SK-N-SH (cell line): ENCODE data around the gene HSDL1.

ENCODE experiments used
- ELF1 ChIP-seq: IDR thresholded peaks from 2 replicates; pipeline ENCODE4 v1.4.0; 2012
- EZH2phosphoT487 ChIP-seq: fragments of 200-600 bp; sonication (generic); IDR thresholded peaks from 2 replicates; pipeline ENCODE4 v1.6.1; 2017; ENCODE audit warnings: low read depth, mixed run types, mild to moderate bottlenecking, antibody characterized with exemption, moderate library complexity, borderline replicate concordance
- MEF2A ChIP-seq: IDR thresholded peaks from 2 replicates; pipeline ENCODE4 v1.4.0; 2012; ENCODE audit warnings: low read depth, borderline replicate concordance
- NFIC ChIP-seq: IDR thresholded peaks from 2 replicates; pipeline ENCODE4 v1.4.0; 2012; ENCODE audit warnings: borderline replicate concordance
- RCOR1 ChIP-seq: fragments of 150-350 bp; IDR thresholded peaks from 2 replicates; pipeline ENCODE4 v1.6.1; 2017; ENCODE audit warnings: antibody characterized with exemption, low read length
- RFX5 ChIP-seq: IDR thresholded peaks from 2 replicates; pipeline ENCODE4 v1.6.1; 2012; ENCODE audit warnings: mild to moderate bottlenecking, improper control_type of control experiment, low read length
- TAF1 ChIP-seq: IDR thresholded peaks from 2 replicates; pipeline ENCODE4 v1.6.1; 2012; ENCODE audit warnings: low read depth, mild to moderate bottlenecking, low read length, moderate library complexity, borderline replicate concordance
- TEAD4 ChIP-seq: IDR thresholded peaks from 2 replicates; pipeline ENCODE4 v1.4.0; 2012; ENCODE audit warnings: mild to moderate bottlenecking, borderline replicate concordance; ENCODE audit not compliant: insufficient read depth
- TF ChIP-seq, protein P1 (sequence below): fragments of 200-600 bp; sonication (generic); IDR thresholded peaks from 2 replicates; pipeline ENCODE4 v1.6.1; 2017; ENCODE audit warnings: antibody characterized with exemption, mild to moderate bottlenecking, moderate library complexity
- TF ChIP-seq, protein P2 (sequence below): IDR thresholded peaks from 2 replicates; pipeline ENCODE4 v1.6.1; 2012; ENCODE audit warnings: mild to moderate bottlenecking, low read depth, low read length, moderate library complexity

DNA sequence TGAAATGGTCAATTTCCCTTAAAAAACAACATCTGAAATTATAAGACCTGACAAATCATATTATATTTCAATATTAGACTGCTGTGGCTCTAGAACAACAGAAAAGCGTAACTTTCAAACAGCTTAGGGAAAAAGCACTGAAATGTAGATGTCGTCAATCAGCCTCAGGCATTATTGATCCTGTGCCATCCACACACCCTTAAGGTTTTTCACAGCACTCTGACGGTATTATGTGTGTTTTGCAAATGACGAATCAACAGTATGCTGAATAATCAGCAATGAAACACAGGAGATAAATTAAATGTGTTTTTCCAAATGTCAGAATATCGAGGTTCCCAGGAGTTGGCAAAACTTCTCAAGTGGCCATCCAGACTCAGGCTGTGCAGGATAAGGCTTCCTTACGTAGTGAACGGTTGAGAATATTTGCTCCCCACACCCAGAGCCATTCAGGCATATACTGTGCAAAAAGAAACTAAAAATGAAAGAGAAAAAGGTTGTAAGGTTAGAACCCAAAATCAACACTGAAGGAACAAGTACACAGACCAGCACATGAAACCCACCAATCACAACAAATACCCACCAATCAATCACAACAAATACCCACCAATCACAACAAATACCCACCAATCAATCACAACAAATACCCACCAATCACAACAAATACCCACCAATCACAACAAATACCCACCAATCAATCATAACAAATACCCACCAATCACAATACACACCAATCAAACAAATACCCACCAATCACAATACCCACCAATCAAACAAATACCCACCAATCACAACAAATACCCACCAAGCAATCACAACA lies 20.5 kb downstream of the HSDL1 start:
- no peak for TF ChIP-seq EZH2phosphoT487
- no peak for TF ChIP-seq MEF2A
- no peak for TF ChIP-seq ELF1
- TF ChIP-seq, protein P1, sequence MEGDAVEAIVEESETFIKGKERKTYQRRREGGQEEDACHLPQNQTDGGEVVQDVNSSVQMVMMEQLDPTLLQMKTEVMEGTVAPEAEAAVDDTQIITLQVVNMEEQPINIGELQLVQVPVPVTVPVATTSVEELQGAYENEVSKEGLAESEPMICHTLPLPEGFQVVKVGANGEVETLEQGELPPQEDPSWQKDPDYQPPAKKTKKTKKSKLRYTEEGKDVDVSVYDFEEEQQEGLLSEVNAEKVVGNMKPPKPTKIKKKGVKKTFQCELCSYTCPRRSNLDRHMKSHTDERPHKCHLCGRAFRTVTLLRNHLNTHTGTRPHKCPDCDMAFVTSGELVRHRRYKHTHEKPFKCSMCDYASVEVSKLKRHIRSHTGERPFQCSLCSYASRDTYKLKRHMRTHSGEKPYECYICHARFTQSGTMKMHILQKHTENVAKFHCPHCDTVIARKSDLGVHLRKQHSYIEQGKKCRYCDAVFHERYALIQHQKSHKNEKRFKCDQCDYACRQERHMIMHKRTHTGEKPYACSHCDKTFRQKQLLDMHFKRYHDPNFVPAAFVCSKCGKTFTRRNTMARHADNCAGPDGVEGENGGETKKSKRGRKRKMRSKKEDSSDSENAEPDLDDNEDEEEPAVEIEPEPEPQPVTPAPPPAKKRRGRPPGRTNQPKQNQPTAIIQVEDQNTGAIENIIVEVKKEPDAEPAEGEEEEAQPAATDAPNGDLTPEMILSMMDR = no peak
- no peak for TF ChIP-seq NFIC
- TF ChIP-seq, protein P2, sequence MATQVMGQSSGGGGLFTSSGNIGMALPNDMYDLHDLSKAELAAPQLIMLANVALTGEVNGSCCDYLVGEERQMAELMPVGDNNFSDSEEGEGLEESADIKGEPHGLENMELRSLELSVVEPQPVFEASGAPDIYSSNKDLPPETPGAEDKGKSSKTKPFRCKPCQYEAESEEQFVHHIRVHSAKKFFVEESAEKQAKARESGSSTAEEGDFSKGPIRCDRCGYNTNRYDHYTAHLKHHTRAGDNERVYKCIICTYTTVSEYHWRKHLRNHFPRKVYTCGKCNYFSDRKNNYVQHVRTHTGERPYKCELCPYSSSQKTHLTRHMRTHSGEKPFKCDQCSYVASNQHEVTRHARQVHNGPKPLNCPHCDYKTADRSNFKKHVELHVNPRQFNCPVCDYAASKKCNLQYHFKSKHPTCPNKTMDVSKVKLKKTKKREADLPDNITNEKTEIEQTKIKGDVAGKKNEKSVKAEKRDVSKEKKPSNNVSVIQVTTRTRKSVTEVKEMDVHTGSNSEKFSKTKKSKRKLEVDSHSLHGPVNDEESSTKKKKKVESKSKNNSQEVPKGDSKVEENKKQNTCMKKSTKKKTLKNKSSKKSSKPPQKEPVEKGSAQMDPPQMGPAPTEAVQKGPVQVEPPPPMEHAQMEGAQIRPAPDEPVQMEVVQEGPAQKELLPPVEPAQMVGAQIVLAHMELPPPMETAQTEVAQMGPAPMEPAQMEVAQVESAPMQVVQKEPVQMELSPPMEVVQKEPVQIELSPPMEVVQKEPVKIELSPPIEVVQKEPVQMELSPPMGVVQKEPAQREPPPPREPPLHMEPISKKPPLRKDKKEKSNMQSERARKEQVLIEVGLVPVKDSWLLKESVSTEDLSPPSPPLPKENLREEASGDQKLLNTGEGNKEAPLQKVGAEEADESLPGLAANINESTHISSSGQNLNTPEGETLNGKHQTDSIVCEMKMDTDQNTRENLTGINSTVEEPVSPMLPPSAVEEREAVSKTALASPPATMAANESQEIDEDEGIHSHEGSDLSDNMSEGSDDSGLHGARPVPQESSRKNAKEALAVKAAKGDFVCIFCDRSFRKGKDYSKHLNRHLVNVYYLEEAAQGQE = no peak
- TF ChIP-seq TAF1 = no peak
- no peak for TF ChIP-seq TEAD4
- TF ChIP-seq RFX5 = no peak
- TF ChIP-seq RCOR1 = no peak
